IMR-90 (cell line): Measurements from ENCODE around the gene MSS51. TPM values are rescaled to one million over a fixed set of nuclear protein-coding genes. Genes with fewer than 3 reads are reported as not detected.

ENCODE experiments used
- ATAC-seq: fragments of 200-7000 bp; cut with Tn5 transposase; 2 replicates; pipeline ENCODE4 v1.9.1; 2020; ENCODE audit warnings: low read depth, mild to moderate bottlenecking, moderate library complexity
- BruUV-seq: library from RNA; stranded (reverse); fragments of 400-500 nt; replicated peaks from 2 replicates; lab custom pipeline; 2021; lab: Mats Ljungman, UMichigan
- CTCF ChIA-PET: fragments of 300-600 bp; formaldehyde crosslinking; extraction: SDS; loops from one replicate; lab custom pipeline; 2021; ENCODE audit warnings: antibody characterized with exemption; lab: Yijun Ruan, JAX
- POLR2A ChIA-PET: fragments of 300-600 bp; sonication (Branson Sonifier 250); formaldehyde crosslinking; loops from one replicate; lab custom pipeline; 2022; ENCODE audit warnings: antibody characterized with exemption; ENCODE audit not compliant: unreplicated experiment; lab: Charles Lee
- DNase-seq: peaks from one replicate; pipeline ENCODE4 v3.0.0; 2013
- H2AFZ ChIP-seq: replicated peaks from 2 replicates; pipeline ENCODE3; 2013; ENCODE audit warnings: low read length, mild to moderate bottlenecking; ENCODE audit not compliant: poor library complexity
- H2AK5ac ChIP-seq: 2 replicates; pipeline ENCODE4 v1.6.1; 2013; ENCODE audit warnings: low read depth, low read length, inconsistent platforms
- H2AK9ac ChIP-seq: replicated peaks from 2 replicates; pipeline ENCODE3; 2013; ENCODE audit warnings: mild to moderate bottlenecking, low read depth, low read length, moderate library complexity; ENCODE audit not compliant: poor library complexity
- H2BK120ac ChIP-seq: 2 replicates; pipeline ENCODE4 v1.6.1; 2013; ENCODE audit warnings: low read depth, low read length, inconsistent platforms
- H2BK15ac ChIP-seq: 3 replicates; pipeline ENCODE4 v1.6.1; 2013; ENCODE audit warnings: low read depth, low read length, inconsistent platforms
- H2BK20ac ChIP-seq: 2 replicates; pipeline ENCODE4 v1.6.1; 2013; ENCODE audit warnings: low read depth, mild to moderate bottlenecking, inconsistent platforms, low read length, moderate library complexity
- H2BK5ac ChIP-seq: 2 replicates; pipeline ENCODE4 v1.6.1; 2013; ENCODE audit warnings: mild to moderate bottlenecking, low read depth, low read length, inconsistent platforms; ENCODE audit not compliant: poor library complexity, severe bottlenecking
- H3K14ac ChIP-seq: replicated peaks from 2 replicates; pipeline ENCODE4 v1.6.1; 2013; ENCODE audit warnings: low read depth, low read length, inconsistent platforms
- H3K18ac ChIP-seq: 2 replicates; pipeline ENCODE4 v1.6.1; 2013; ENCODE audit warnings: low read depth, low read length, control low read depth
- H3K23ac ChIP-seq: 2 replicates; pipeline ENCODE4 v1.6.1; 2013; ENCODE audit warnings: low read depth, low read length, inconsistent platforms
- H3K27ac ChIP-seq: 2 replicates; pipeline ENCODE4 v1.5.1; 2013; ENCODE audit warnings: mild to moderate bottlenecking, control low read depth, low read length; ENCODE audit not compliant: insufficient read depth
- H3K27me3 ChIP-seq: 2 replicates; pipeline ENCODE4 v1.6.1; 2013; ENCODE audit warnings: low read length; ENCODE audit not compliant: control insufficient read depth, insufficient read depth
- H3K36me3 ChIP-seq: 2 replicates; pipeline ENCODE4 v1.6.1; 2013; ENCODE audit warnings: low read length, mixed read lengths; ENCODE audit not compliant: control insufficient read depth, insufficient read depth
- H3K4ac ChIP-seq: 2 replicates; pipeline ENCODE4 v1.6.1; 2013; ENCODE audit warnings: low read depth, low read length, inconsistent platforms
- H3K4me1 ChIP-seq: 2 replicates; pipeline ENCODE4 v1.6.1; 2013; ENCODE audit warnings: low read length, mixed read lengths; ENCODE audit not compliant: control insufficient read depth, insufficient read depth
- H3K4me2 ChIP-seq: 2 replicates; pipeline ENCODE4 v1.6.1; 2013; ENCODE audit warnings: low read depth, mild to moderate bottlenecking, control low read depth, low read length, moderate library complexity
- H3K4me3 ChIP-seq: 2 replicates; pipeline ENCODE4 v1.5.1; 2013; ENCODE audit warnings: low read depth, mild to moderate bottlenecking, control low read depth, low read length, moderate library complexity; ENCODE audit not compliant: insufficient read depth
- H3K56ac ChIP-seq: 2 replicates; pipeline ENCODE4 v1.6.1; 2013; ENCODE audit warnings: low read length, inconsistent platforms; ENCODE audit not compliant: insufficient read depth; ENCODE audit errors: extremely low read depth
- H3K79me1 ChIP-seq, 2 experiments: 2 replicates each; pipeline ENCODE4 v1.6.1; 2013; ENCODE audit warnings: low read length in 2 of 2, inconsistent platforms in 1 of 2, low read depth in 1 of 2
- H3K9ac ChIP-seq: 2 replicates; pipeline ENCODE4 v1.6.1; 2013; ENCODE audit warnings: low read depth, low read length, control low read depth
- H3K9me1 ChIP-seq: 2 replicates; pipeline ENCODE4 v1.6.1; 2013; ENCODE audit warnings: low read length, inconsistent platforms; ENCODE audit not compliant: insufficient read depth
- H3K9me3 ChIP-seq: 2 replicates; pipeline ENCODE4 v1.6.1; 2013; ENCODE audit warnings: low read length; ENCODE audit not compliant: control insufficient read depth, insufficient read depth
- H4K20me1 ChIP-seq: 2 replicates; pipeline ENCODE4 v1.6.1; 2013; ENCODE audit warnings: low read length, inconsistent platforms; ENCODE audit not compliant: insufficient read depth
- H4K5ac ChIP-seq: 2 replicates; pipeline ENCODE4 v1.6.1; 2013; ENCODE audit warnings: mild to moderate bottlenecking, low read depth, low read length, control low read depth
- H4K8ac ChIP-seq, 2 experiments: 2 replicates each; pipeline ENCODE4 v1.6.1; 2013; ENCODE audit warnings: low read depth in 2 of 2, low read length in 2 of 2, control low read depth in 1 of 2, inconsistent platforms in 1 of 2
- H4K91ac ChIP-seq: 2 replicates; pipeline ENCODE4 v1.6.1; 2013; ENCODE audit warnings: low read depth, low read length, inconsistent platforms; ENCODE audit not compliant: insufficient read depth
- BHLHE40 ChIP-seq: fragments of 150-350 bp; IDR thresholded peaks from 2 replicates; pipeline ENCODE4 v1.6.1; 2016; ENCODE audit warnings: mild to moderate bottlenecking, low read depth, low read length
- CEBPB ChIP-seq: IDR thresholded peaks from 2 replicates; pipeline ENCODE4 v1.6.1; 2012; ENCODE audit warnings: low read depth, low read length, improper control_type of control experiment
- CHD1 ChIP-seq: IDR thresholded peaks from 2 replicates; pipeline ENCODE4 v1.6.1; 2012; ENCODE audit warnings: low read depth, low read length, improper control_type of control experiment
- ELK1 ChIP-seq: fragments of 150-350 bp; IDR thresholded peaks from 2 replicates; pipeline ENCODE4 v1.6.1; 2016; ENCODE audit warnings: low read depth, mild to moderate bottlenecking, low read length, moderate library complexity, borderline replicate concordance
- FOS ChIP-seq: fragments of 150-350 bp; IDR thresholded peaks from 2 replicates; pipeline ENCODE4 v1.6.1; 2016; ENCODE audit warnings: low read depth, low read length
- MAFK ChIP-seq: IDR thresholded peaks from 2 replicates; pipeline ENCODE4 v1.6.1; 2012; ENCODE audit warnings: low read depth, low read length, improper control_type of control experiment
- MAZ ChIP-seq: IDR thresholded peaks from 2 replicates; pipeline ENCODE4 v1.6.1; 2012; ENCODE audit warnings: low read depth, mild to moderate bottlenecking, low read length, improper control_type of control experiment, moderate library complexity, borderline replicate concordance
- MXI1 ChIP-seq: IDR thresholded peaks from 2 replicates; pipeline ENCODE4 v1.6.1; 2012; ENCODE audit warnings: low read depth, mild to moderate bottlenecking, low read length, moderate library complexity, borderline replicate concordance
- NFE2L2 ChIP-seq: fragments of 150-350 bp; IDR thresholded peaks from 2 replicates; pipeline ENCODE4 v1.6.1; 2016; ENCODE audit warnings: low read depth, mild to moderate bottlenecking, low read length
- POLR2A ChIP-seq: IDR thresholded peaks from 2 replicates; pipeline ENCODE4 v1.6.1; 2012; ENCODE audit warnings: mild to moderate bottlenecking, low read depth, low read length
- RAD21 ChIP-seq: IDR thresholded peaks from 2 replicates; pipeline ENCODE4 v1.6.1; 2012; ENCODE audit warnings: low read length, improper control_type of control experiment
- RCOR1 ChIP-seq: IDR thresholded peaks from 2 replicates; pipeline ENCODE4 v1.6.1; 2012; ENCODE audit warnings: mild to moderate bottlenecking, low read length, improper control_type of control experiment; ENCODE audit not compliant: insufficient replicate concordance
- RFX5 ChIP-seq: IDR thresholded peaks from 2 replicates; pipeline ENCODE4 v1.8.0; 2012; ENCODE audit warnings: low read depth, mild to moderate bottlenecking, low read length, moderate library complexity
- SMC3 ChIP-seq: fragments of 150-350 bp; IDR thresholded peaks from 2 replicates; pipeline ENCODE4 v1.6.1; 2016; ENCODE audit warnings: low read depth, mild to moderate bottlenecking, antibody characterized with exemption, low read length, moderate library complexity
- USF2 ChIP-seq: fragments of 150-350 bp; IDR thresholded peaks from 2 replicates; pipeline ENCODE4 v1.6.1; 2017; ENCODE audit warnings: mild to moderate bottlenecking, antibody characterized with exemption, low read length, low read depth
- WGBS, 2 experiments: methylation state at CpG; one replicate each; pipeline versions ENCODE4 v1.1.5 to v1.1.7; 2013; ENCODE audit warnings: missing lambda C conversion rate in 2 of 2; ENCODE audit not compliant: insufficient read length in 1 of 2; ENCODE audit errors: extremely low coverage in 2 of 2; 5-methylcytosine and 5-hydroxymethylcytosine counted together
- dilution Hi-C: fragments of 300-500 bp; cut with HindIII; formaldehyde crosslinking; loops from one replicate; pipeline ENCODE4 v1.14.3; 2018; ENCODE audit warnings: low sequenced_read_pairs; ENCODE audit not compliant: unreplicated experiment
- in situ Hi-C: fragments of 300-500 bp; cut with MboI; formaldehyde crosslinking; loops from 3 replicates; pipeline ENCODE4 v1.14.3; 2019; ENCODE audit warnings: low sequenced_read_pairs, inconsistent platforms, mixed read lengths
- intact Hi-C: fragments of 100-400 bp; cut with micrococcal nuclease; formaldehyde crosslinking; loops from 2 replicates; pipeline ENCODE4 v1.10.0; 2022
- polyA plus RNA-seq, 3 experiments: library from polyadenylated mRNA; depleted of rRNA; stranded (reverse); fragments of >200 nt; gene quantifications; 2 replicates each; pipeline ENCODE4 v1.2.3, GENCODE V29; 2012; ENCODE audit warnings: low replicate concordance in 1 of 3
- total RNA-seq: library from RNA; depleted of rRNA; stranded (reverse); fragments of >200 nt; gene quantifications from 2 replicates; pipeline ENCODE4 v1.2.3, GENCODE V29; 2012
- TF ChIP-seq, protein P1 (sequence below): conservative IDR thresholded peaks from 2 replicates; pipeline ENCODE4 v1.5.1; 2012; ENCODE audit warnings: mild to moderate bottlenecking, low read depth, low read length, improper control_type of control experiment

Gene MSS51
- total and polyA plus RNA-seq, 2 of the 4 experiments (the other 2 are of a cell fraction): 1.1 to 1.8 TPM

DNA sequence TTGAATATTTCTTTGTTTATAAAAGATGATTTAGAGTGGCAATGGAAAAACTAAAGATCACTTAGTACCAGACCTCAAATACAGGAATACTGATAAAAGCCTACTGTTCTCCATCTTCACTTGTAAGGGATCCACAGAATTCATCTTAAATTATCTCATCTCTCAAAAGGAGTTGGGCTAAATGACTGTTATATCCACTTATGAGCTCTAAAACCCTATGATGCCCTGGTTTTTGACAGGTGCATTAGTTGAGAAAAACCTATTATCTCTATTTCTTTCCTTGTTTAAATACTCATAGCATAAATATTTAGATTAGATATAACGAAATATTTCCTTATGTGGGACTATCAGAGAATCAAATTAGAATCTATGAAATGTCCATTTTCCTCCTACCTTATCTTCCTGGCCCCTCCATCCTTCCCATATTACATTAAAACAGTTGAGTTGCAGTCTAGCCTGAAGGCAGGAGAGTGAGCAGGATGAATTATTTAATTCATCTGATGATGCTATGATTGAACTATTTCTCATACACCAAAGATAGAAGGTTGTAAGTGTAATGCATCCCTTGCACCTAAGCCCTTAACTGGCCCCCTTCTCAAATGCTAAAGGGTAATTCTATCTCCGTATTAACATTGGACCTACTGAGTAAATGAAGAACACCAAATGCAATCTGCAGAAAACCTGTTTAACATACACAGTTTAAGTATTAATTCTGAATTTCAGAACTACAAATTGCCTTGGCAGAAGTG is 32.8 kb upstream of the MSS51 start:
- no peak overlapping the region for H2AFZ ChIP-seq
- no peak overlapping the region for H2BK5ac ChIP-seq
- ChIA-PET CTCF (no interaction called here), POLR2A (no interaction called here)
- dilution Hi-C loops: no loop called here
- intact Hi-C loops: no loop called here
- ATAC-seq (no peak), DNase-seq (no peak)
- H2BK15ac ChIP-seq: no peak overlapping the region
- H4K91ac ChIP-seq: no peak overlapping the region
- H2AK5ac ChIP-seq: no peak overlapping the region
- H3K9ac ChIP-seq: no peak overlapping the region
- no peak overlapping the region for H4K5ac ChIP-seq
- no CpG with 5 or more reads among the region's 2 CpGs for WGBS, 2 experiments
- H3K27me3 ChIP-seq: no peaks in the 10 kb centered on the region
- no peak overlapping the region for H4K8ac ChIP-seq
- no peak overlapping the region for H3K23ac ChIP-seq
- no peak overlapping the region for H3K56ac ChIP-seq
- TF ChIP-seq, protein P1, sequence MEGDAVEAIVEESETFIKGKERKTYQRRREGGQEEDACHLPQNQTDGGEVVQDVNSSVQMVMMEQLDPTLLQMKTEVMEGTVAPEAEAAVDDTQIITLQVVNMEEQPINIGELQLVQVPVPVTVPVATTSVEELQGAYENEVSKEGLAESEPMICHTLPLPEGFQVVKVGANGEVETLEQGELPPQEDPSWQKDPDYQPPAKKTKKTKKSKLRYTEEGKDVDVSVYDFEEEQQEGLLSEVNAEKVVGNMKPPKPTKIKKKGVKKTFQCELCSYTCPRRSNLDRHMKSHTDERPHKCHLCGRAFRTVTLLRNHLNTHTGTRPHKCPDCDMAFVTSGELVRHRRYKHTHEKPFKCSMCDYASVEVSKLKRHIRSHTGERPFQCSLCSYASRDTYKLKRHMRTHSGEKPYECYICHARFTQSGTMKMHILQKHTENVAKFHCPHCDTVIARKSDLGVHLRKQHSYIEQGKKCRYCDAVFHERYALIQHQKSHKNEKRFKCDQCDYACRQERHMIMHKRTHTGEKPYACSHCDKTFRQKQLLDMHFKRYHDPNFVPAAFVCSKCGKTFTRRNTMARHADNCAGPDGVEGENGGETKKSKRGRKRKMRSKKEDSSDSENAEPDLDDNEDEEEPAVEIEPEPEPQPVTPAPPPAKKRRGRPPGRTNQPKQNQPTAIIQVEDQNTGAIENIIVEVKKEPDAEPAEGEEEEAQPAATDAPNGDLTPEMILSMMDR: no peak
- no peak for TF ChIP-seq USF2
- TF ChIP-seq RCOR1: no peak
- TF ChIP-seq BHLHE40: no peak
- TF ChIP-seq MAFK: no peak
- no peak for TF ChIP-seq CHD1
- no peak for TF ChIP-seq RFX5
- TF ChIP-seq CEBPB: no peak
- no peak for TF ChIP-seq RAD21
- no peak for TF ChIP-seq MAZ
- TF ChIP-seq ELK1: no peak
- TF ChIP-seq POLR2A: no peak
- TF ChIP-seq MXI1: no peak
- no peak for TF ChIP-seq SMC3
- no peak for TF ChIP-seq FOS
- no peak for TF ChIP-seq NFE2L2
- H2AK9ac ChIP-seq: no peak overlapping the region
- H3K4me3 ChIP-seq: no peak overlapping the region
- H3K9me1 ChIP-seq: no peaks in the 10 kb centered on the region
- H3K36me3 ChIP-seq: peaks cover 17% of the 10 kb centered on the region
- no peaks in the 10 kb centered on the region for H3K9me3 ChIP-seq
- H2BK120ac ChIP-seq: no peak overlapping the region
- H3K4me1 ChIP-seq: no peaks in the 10 kb centered on the region
- H3K4ac ChIP-seq: no peak overlapping the region
- H2BK20ac ChIP-seq: no peak overlapping the region
- H3K14ac ChIP-seq: no peak overlapping the region
- BruUV-seq: no TSS peak
- no peak overlapping the region for H3K27ac ChIP-seq
- no peaks in the 10 kb centered on the region for H4K20me1 ChIP-seq
- in situ Hi-C loops: no loop called here
- H3K4me2 ChIP-seq: no peak overlapping the region
- H3K18ac ChIP-seq: no peak overlapping the region
- H3K79me1 ChIP-seq: no peaks in the 10 kb centered on the region; a peak in 2 of 4 replicates
